GM21619 (cell line): ENCODE data around the gene WNT9B.

Experiments used
- ATAC-seq: cut with Tn5 transposase; IDR thresholded peaks from one replicate; pipeline ENCODE4 v1.9.1; 2021; ENCODE audit not compliant: unreplicated experiment

Gene WNT9B

DNA sequence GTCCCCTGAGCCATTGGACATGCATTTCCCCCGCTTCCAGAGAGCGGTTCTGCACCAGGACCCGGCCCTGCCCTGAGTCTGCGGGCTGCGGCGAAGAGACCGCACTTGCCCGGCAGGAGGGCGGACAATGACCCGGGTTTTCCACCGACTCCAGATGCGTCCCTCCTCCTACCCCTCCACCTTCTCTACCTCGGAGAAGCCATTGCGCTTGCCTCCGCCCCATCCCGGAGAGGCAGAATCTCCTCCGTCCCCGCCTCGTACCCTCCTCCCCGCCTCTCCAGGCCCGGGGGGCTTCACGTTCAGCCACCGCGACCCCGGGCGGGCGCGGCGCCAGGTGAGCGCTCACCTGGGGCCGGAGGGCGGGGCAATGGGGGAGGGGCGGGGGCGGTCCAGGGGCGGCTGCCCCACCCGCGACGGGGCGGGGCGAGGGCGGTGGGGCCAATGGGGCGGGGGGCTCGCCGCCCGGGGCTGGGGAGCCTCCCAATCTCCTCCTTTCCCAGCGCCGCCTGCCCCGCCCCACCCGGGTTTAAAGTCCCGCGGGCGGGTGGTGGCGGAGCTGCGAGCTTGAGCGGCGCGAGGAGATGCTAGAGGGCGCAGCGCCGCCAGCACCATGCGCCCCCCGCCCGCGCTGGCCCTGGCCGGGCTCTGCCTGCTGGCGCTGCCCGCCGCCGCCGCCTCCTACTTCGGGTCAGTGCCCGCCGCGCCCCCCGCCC lies at the start of gene WNT9B:
WNT9B (plus strand) TSS at position 555 of the 713 bp plus-strand sequence; CDS start at position 611, 56 bp downstream.
- no peak for ATAC-seq

DNA sequence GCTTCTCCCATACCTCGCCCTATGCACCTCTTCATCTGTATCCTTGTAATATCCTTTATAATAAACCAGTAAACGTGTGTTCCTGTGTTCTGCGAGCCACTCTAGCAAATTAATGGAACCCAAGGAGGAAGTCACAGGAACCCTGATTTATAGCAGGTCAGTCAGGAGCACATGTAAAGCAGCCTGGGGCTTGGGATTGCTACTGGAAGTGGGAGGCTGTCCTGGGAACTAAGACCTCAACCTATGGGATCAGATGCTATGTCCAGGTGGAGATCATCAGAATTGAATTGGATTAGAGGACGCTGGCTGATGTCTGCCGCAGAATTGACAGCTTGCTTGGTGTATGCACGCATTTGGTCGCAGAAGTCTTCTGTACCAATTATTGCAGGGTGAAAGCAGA lies 48.6 kb upstream of the WNT9B start:
- no peak for ATAC-seq

GRCh38 chr17:46803544-46803943 lies 47.8 kb upstream of the WNT9B start:
- no peak for ATAC-seq

DNA sequence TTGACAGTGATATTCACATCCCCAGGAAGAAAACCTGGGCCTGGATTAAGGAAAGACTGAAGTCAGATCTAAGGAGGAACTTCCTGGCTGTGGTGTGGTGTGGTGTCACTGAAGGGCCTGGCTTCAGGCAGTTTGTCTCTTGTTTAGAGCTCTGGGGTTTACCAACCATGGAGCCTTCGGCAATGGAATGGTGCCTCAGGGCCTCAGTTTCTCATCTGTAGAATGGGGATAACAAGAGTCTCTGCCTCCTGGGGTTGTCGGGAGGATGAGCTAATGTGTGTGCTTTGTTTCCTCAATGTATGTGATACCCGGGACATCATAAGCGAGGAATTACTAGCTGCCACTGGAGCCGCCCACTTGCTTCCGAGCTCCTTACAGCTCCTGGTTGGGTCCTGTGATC lies 45.6 kb upstream of the WNT9B start:
- ATAC-seq, result no peak

GRCh38 chr17:46809110-46809571 lies 42.2 kb upstream of the WNT9B start:
- no peak for ATAC-seq

DNA sequence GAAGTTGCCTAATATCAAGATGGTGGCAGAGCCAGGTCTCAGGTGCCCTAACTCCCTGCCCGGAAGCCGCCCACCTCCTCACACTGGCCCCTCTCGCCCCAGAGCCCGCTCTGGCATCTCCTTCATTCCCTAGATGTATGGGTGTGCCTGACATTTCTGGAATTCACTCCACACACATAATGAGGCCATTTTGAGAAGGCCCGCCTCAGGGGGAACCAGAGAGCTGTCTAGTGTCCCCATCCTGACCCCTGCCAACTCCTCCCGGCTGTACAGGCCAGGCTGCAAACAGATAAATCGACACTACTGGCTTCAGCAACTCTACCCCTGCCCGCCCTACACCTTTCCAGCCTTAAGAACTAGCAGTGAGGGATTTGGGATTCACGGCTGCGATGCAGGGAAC lies 40.5 kb upstream of the WNT9B start:
- ATAC-seq, result no peak

- no peak for ATAC-seq
Observed at GRCh38 chr17:46811978-46812583, 39.3 kb upstream of the WNT9B start.

DNA sequence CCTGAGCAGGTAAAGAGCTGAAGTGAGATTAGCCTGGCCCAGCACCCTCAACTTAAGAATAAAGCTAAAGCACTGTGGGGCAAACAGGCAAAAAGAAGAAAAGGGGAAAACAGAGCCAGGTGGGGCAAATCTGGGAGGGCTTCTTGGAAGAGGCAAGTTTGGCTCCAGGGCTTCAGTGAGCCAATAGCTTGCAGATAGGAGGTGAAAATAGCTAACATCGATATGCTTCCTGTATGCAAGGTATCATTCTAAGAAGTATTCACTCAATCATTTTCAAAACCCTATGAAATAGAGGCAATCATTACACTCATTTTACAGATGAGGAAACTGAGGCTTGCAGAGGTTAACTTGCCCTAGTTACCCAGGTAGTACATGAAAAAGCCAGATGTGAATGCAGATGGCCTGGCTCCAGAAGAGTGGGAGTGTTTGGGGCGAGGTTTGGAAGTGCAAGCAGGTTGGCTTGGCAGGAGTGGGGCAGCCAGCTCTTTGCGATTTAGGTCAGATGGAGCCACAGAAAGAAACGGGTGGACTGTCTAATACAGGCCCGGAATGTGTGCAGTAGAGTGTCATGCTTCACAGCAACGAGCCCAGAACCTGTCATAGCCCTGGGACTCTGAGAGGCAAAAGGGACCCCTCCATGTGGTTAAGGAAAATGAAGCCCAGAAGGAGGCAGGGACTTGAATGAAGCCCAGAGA lies 38.6 kb upstream of the WNT9B start:
- no peak for ATAC-seq

DNA sequence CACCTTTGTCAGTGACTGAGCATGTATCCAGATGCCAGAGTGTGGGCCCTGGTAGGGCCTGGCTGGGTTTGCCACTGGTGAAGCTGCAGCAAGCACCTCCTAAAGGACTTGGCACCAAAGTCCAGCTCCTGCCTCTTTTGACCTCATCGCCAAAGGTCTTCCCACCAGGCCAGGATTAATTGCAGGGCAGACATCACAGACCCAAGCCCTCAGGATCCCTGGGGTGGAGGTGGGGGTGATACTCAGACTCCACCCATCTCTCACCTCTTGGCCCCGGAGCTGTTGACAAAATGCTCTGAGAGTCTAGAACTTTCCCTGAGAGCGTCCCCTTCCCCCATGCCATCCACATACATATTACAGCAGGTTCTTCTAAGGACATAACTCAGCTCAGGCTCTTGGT lies 37.5 kb upstream of the WNT9B start:
- ATAC-seq, result no peak

GRCh38 chr17:46814446-46814845 lies 36.9 kb upstream of the WNT9B start:
- ATAC-seq, result no peak

- no peak for ATAC-seq
Observed at GRCh38 chr17:46815474-46816353, 35.7 kb upstream of the WNT9B start.

- ATAC-seq, result no peak
Observed at GRCh38 chr17:46817151-46817900, 34.1 kb upstream of the WNT9B start.

DNA sequence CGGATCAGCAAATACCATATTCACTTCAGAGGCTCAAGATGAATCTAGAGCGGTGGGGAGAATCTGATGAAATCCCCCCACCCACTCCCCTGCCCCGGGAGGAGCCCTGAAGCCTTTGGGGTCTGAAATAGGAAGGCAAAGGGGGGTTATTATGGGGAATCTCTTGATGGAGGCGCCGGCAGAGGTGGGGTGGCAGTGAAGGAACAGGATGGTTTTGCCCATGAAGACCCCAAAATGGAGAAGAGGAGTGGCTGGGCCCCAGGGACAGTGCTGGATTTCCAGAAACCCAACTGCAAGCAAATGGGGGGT lies 33.5 kb upstream of the WNT9B start:
- no peak for ATAC-seq

GRCh38 chr17:46818316-46818928 lies 33.0 kb upstream of the WNT9B start, which contains the start of gene WNT3:
TSS of gene WNT3 (minus strand) at chr17:46818692. CDS start at chr17:46818597, 95 bp downstream.
- ATAC-seq, result no peak

- no peak for ATAC-seq
Observed at GRCh38 chr17:46818929-46819859, 32.2 kb upstream of the WNT9B start.

GRCh38 chr17:46819906-46820351 lies 31.5 kb upstream of the WNT9B start:
- no peak for ATAC-seq

GRCh38 chr17:46820592-46821450 lies 30.6 kb upstream of the WNT9B start:
- ATAC-seq, result no peak
